Hepatic stellate cell (primary cell): ENCODE data around the gene FAM222A.
"Not testable (repeated sequence)": the region's sequence is repeated elsewhere in the genome, so short reads cannot be mapped to it uniquely, and the experiment has no call there.

Source experiments
- DNase-seq: peaks from one replicate; pipeline ENCODE4 v3.0.0; 2011; ENCODE audit warnings: low spot score

Gene FAM222A

DNA sequence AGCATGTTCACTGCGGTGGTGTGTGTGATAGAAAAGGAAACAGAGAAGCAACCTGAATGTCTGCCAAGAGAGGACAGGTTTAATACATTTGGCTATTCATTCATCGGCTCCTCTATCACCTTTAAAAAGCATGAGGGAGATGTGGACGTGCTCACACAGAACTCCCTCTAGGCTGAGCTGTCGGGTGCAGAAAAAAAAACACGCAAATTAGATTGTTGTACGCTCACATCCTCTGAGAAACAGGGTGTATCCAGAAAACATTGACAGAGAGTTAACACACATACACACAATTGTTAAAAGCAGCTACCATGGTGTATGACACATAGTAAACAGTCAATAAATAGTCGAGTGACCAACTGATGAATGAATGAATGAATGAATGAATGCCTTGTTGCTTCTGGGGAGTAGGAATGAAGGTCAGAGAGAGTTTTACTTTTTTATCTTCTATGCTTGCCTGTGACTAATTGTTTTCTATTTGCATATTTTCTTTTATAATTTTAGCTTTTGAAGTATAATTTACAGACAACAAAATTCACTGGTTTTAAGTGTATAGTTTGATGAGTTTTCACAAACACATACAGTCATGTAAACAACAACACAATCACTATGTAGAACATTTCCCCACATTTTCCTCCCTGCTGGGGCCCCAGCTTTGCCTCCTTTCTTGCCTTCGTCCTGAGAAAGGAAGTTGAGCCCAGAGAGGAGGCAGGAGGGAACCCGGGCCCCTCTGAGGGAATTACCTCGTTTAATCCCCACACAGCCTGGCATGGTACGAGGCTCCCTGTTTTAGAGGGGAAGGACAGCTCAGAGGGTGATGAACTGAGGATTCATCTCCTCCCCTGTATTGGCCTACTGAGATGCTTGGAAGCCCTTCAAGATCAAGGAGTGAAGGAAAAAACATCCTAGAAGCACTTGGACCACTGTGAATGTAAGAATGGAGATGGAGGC is 19.7 kb upstream of the FAM222A start:
- DNase-seq: no peak

GRCh38 chr12:109694629-109695028 is 19.0 kb upstream of the FAM222A start:
- DNase-seq: not testable (repeated sequence)

GRCh38 chr12:109695416-109695815 is 18.2 kb upstream of the FAM222A start:
- no peak for DNase-seq

DNA sequence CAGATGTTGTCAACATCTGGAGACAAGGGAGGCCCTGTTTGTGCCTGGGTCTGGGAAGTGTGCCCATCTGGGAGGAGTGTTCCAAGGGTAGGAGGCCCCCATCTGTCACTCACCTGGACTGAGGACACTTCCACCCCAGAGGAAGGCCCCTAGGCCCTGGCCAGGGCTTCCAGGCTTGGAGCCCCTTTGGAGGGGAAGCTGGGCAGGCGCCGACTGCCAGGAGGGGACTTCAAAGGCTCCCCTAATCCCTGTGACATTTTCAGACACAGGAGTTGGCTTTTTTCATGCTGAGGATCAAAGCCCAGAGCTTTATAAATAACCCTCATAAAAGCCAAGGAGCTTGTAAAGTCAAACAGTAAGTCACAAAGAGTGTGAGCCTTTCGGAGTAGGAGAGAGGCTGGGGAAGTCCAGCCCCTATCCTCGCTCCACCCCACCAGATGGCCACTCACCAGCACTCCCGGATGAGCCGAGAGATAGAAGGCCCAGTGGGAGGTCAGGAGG is 17.6 kb upstream of the FAM222A start:
- DNase-seq: no peak

- no peak for DNase-seq
Observed at GRCh38 chr12:109696485-109697269, 16.9 kb upstream of the FAM222A start.

- DNase-seq: no peak
Observed at GRCh38 chr12:109697270-109697553, 16.4 kb upstream of the FAM222A start.

GRCh38 chr12:109697877-109698468 is 15.7 kb upstream of the FAM222A start:
- no peak for DNase-seq

GRCh38 chr12:109698820-109699219 is 14.8 kb upstream of the FAM222A start:
- no peak for DNase-seq

GRCh38 chr12:109701064-109701463 is 12.6 kb upstream of the FAM222A start:
- no peak for DNase-seq

- DNase-seq: no peak
Observed at GRCh38 chr12:109702111-109702841, 11.3 kb upstream of the FAM222A start.

DNA sequence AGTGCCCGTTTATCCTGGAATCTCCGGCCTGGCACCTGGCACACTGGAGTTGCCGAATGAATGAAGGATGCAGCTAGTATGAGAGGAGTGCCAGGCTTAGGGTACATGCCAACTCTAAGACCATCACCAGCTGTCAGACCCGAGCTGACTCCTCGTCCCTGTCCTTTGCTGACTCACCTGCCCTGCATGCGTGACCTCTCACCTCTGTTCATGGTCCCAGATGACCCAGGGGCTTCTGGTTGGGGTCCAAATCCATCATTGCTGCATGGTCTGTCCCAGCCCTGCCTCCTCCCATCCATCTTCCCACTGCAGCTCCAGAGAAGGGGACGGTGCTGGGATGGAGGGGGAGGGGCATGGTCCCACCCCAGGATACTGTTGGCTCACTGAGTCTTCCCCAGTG is 9.9 kb upstream of the FAM222A start:
- DNase-seq: no peak

- no peak for DNase-seq
Observed at GRCh38 chr12:109704371-109705098, 9.1 kb upstream of the FAM222A start.

GRCh38 chr12:109705291-109705690 is 8.3 kb upstream of the FAM222A start:
- DNase-seq: no peak

GRCh38 chr12:109706398-109706746 is 7.3 kb upstream of the FAM222A start:
- no peak for DNase-seq

- DNase-seq: no peak
Observed at GRCh38 chr12:109706747-109707469, 6.7 kb upstream of the FAM222A start.

GRCh38 chr12:109707470-109707821 is 6.2 kb upstream of the FAM222A start:
- no peak for DNase-seq

DNA sequence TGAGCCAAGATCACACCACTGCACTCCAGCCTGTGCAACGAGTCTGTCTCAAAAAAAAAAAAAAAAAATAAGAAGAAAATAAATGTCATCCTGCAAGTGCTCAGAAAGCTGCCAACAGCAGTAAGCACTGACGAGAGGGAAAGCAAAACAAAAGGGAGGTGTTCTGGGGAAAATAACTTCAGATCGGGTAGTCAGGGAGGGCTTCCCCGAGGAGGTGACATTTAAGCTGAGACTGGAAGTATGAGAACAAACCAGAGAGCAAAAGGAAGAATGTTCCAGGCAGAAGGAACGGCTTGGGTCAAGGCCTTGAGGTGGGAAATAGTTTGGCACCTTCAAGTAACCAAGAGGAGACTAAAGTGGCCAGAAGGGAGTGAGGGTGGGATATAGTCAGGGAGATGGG is 4.7 kb upstream of the FAM222A start:
- no peak for DNase-seq

GRCh38 chr12:109709401-109709991 is 4.1 kb upstream of the FAM222A start:
- DNase-seq: no peak

GRCh38 chr12:109710205-109710746 is 3.3 kb upstream of the FAM222A start:
- no peak for DNase-seq
